Activated CD4-positive, alpha-beta T cell treated with anti-CD3 and anti-CD28 coated beads for 24 hours (primary cell): ENCODE results near the gene ASF1B.
"Not testable (repeated sequence)": the region's sequence is repeated elsewhere in the genome, so short reads cannot be mapped to it uniquely, and the experiment has no call there.

ENCODE experiments used
- DNase-seq, 2 donors: peaks; one replicate each; pipeline ENCODE4 v3.0.0-alpha.2; 2020; ENCODE audit warnings: low read depth in 2 of 2

The ASF1B gene

DNA sequence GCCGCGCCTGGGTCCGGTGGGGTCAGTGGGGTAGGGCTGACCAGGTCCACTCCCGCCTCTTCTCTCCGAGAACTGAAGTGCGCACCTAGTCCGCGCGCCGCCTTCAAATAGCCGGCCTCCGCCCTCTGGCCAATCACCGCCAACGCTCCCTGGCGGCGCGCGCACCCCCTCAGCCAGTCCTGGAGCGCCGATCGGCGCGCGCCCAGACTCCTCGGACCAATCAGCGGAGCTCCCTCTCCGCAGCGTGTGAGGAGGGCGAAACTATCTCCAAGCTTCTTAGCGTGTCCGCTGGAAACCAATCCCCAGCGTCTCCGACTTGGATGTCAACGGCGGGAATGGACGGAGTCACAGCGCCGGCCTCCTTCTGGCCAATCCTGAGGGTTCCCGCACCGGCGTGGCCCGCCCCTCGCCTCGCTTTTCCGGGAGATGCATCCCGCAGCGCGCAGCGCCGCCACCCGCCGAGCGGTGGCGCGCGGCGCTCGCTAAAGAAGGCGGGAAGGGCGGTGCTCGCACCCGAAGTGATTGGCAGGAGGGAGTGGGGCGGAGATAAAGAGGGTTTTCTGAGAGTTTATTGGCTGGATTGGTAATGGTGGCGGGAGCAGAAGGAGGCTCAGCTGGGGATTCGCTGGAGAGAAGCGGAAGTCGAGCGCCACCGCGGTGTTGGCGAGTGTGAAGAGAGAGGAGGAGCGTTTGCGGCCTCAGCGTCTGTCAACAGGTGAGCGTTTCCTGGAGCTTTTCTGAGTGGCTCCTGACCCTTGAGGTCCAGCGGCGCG lies at the start of gene ASF1B:
Gene ASF1B (minus strand): TSS at position 81 of the 773 bp plus-strand sequence. CDS start 133 bp downstream, outside the sequence.
- peak; percentile 93 to 94 for DNase-seq

DNA sequence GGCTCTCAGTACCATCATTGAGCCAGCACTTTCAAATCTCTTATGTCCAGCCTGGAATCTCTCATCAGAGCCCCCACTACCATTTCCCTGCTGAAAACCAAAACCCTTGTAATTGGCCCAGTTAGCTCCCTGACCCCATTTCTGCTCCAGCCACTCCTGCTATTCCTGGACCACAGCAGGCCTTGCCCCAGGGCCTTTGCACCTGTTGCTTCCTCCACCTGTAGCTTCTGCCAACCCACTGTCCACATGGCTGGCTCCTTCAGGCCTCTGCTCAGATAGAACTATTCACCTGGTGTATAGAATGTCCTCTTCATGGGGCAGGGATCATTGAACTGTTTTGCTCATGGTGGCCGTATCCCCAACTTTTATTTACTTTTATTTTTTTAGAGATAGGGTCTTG lies 49.3 kb upstream of the ASF1B start:
- DNase-seq = not testable (repeated sequence)

DNA sequence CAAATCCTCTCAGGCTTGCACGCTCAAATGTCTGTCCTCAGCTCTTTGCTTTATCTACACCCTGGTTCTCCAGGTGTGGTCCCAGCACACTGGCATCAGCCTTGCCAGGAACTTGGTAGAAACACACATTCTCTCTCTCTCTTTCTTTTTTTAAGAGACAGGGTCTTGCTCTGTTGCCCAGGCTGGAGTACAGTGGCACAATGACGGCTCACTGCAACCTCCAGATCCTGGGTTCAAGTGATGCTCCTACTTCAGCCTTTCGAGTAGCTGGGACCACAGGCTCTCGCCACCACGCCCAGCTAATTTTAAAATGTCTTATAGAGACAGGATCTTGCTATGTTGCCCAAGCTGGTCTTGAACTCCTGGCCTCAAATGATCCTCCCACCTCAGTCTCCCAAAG lies 48.8 kb upstream of the ASF1B start:
- DNase-seq = no peak

DNA sequence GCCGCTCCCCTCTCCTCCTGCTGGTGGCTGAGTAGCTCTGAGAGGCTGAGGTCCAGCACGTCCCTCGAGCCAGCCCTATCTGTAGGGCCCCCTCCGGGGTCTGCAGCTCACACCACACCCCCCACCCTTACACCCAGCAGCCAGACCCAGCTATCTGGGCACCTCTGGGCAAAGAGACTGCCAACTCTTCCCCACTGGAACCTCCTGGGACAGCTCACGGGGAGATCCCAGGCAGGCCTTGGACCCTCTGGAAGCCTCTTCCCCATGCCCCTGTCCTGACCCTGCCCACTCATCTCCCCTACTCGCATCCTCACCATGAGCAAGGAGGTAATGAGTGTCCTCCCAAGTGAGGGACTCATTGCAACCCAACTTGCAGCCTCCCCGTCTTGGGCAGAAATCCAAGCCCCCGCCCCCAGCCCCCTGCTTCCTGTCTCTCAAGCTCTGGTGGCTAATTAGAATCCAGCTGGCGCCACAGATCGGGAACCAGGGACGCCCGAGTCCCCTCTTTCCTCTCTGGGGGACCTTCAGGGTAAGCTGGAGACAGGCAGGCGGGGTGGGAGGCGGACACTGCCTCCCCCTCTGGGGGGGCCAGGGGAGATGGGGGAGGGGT lies 47.5 kb upstream of the ASF1B start:
- no peak for DNase-seq

DNA sequence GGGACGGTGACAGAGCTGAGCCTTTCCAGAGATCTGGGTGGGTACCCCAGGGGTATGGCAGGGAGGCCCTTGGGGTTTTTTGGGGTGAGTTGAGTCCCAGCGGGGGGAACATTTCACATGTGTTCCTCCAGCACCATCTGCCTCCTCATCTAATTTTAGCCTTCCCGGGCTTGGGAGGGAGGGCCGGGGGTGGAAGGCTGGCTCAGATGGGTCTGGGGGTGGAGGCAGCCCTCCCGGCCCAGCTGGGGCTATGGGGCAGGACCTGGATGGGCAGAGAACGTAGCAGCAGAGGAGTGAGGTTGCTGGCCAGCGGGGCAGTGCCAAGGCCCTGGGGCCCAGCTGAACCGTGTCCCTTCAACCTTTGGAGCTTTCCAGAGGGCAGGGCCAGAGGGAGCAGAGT lies 46.1 kb upstream of the ASF1B start:
- DNase-seq = no peak

DNA sequence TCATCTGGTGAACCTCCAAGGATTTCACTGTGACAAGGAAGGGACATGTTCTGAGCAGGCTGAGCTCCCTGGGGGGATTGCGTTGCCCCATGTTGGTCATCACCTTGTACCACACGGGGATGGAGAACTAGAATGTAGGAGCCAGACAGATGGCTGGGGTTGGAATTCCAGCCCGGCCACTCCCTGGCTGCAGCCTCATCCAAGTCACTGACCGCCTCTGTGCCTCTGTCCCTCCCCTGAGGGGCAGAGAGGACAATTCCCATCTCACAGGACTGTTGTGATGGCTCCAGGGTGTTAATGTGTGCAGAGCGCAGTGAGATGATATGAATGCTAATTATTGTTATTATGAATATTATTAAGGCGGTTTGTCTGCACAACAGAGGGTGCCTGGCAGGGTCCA lies 45.5 kb upstream of the ASF1B start:
- no peak for DNase-seq

DNA sequence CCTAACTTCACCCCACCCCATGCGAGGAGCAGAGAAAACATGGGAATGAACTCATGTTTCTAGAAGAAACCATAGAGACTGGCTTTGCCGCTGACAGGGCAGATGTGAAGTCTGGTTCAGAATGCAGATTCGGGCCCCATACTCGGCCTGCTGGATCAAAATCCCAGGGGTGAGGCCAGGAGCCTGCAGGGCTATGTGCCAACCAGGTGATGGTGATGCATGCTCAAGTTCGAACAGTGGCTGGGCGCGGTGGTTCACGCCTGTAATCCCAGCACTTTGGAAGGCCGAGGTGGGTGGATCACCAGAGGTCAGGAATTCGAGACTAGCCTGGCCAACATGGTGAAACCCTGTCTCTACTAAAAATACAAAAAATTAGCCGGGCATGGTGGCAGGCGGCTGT lies 44.8 kb upstream of the ASF1B start:
- DNase-seq = not testable (repeated sequence)

DNA sequence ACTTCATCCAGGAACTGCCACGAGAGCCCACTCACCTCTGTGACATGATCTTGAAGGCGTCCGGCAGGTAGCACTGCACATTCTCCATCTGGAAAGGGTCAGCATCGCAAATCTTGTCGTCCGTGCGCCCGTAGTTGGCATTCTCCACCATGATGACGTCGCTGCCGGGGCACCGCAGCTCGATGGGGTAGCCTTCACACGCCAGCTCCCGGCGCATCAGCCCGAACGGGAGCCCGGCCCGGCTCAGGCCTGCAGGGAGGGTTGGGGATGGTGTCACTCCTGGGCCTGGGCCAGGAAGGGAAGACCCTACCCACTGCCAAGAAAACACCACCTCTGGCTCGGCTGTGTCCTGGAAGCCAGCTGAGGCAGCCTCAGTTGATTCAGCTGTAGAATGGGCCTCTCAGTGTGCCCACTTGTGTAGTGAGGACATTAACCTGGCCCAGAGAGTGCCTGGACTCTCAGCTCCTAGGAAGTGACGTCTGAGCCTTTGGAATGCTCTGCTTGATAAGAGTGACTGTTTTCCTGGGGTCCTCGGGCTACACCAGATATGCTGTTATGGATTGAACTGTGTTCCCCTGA lies 41.2 kb upstream of the ASF1B start:
- DNase-seq = no peak

DNA sequence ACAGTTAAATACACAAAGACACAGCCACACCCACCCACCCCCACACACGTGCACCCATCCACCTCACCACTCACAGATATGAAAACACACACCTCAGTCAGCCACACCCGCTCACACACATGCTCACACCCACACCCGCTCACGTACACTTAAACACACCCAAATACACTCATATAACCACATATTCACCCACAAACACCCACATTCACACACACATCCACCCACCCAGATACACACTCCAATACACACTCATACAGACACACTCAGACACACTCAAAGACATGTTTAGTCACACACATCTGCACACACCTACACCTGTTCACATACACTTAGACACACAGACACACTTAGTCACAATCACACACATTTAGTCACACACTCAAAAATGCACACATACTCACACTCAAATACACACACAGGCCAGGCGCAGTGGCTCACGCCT lies 39.0 kb upstream of the ASF1B start:
- no peak for DNase-seq

DNA sequence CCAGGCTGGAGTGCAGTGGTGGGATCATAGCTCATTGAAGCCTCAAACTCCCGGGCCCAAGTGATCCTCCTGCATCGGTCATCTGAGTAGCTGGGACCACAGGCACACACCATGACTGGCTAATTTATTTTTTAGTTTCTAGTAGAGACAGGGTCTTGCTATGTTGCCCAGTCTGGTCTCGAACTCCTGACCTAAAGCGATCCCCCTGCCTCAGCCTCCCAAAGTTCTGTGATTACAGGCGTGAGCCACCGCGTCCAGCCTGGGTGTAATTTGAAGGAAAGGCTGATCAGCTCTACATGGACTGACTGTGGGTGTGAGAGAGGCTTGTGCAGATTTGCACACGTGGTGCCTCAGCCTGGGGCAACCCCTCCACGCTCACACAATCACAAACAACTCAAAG lies 38.5 kb upstream of the ASF1B start:
- no peak for DNase-seq

DNA sequence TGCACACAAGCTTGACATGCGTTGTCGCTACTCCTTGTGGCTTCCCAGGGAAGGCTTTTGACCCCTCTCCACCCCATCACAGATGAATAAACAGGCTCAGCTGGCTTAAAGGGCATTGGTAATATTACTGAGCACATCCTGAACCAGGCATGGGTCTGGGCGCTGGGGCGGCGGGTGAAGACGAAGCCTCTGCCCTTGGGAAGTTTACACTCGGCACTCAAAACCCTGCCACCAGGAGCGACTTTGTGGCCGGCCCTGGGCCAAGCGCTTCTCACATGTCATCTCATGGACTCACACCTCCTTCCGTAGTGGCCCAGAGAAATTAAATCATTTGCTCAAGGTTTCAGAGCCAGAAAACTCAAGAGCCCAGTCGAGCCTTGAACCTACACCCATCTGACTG lies 32.6 kb upstream of the ASF1B start:
- DNase-seq = no peak

DNA sequence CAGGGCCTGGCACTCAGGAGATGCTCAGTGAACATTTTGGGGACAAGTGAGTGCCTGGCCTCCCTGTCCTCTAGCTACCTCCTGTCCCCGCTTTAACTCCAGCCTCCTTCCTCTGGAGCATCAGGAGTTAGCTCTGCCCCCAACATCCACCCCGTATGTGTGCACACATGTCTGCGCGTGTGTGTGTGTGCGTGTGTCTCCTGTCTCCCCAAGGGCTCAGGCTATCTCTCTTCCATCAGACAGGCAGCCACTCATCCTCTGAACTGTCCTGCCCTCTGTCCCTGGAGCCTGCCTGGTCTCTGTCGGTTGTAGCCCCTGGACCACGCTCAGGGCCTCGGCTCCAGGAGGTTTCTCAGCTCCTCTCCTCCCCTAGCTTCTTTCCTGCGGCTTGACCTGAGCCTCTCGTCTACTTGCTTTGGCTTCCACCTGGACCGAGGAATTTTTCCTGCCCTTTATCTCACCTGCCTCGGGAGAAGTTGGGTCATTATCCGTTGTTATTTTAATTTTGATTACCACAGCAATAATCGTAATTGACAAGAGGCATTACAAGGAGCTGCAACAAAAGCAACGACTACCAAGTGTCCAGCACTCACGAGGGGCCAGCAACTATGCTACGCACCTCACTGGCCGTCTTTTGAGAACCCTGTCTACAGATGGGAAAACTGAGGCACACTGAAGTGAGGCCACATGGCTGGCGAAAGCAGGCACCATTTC lies 32.0 kb upstream of the ASF1B start:
- DNase-seq = no peak

DNA sequence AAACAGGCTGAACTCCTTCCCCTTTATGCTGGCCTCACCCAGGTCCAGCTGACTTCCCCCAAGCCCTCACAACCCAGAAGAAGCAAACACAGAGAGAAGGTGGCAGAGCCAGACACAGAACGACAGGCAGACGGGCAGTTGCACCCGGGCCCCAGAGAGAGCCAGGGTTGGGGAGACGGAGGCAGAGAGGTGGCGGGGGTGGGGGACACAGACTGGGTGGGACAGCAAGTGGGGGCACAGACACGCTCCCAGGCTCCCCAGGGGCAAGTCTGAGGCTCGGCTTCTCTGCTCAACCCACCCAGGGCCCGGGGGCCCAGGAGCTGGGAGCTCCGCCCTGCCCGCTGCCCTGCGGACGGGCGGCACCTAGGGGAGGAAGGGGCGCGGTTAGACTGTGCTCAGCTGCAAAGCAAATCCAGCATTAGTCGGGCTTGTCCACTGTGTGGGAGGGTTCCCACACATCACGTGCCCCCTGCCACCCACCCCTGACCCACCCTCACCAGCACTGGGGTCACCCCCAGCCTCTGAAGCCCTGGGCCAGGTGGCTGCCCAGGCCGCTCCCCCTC lies 31.3 kb upstream of the ASF1B start:
- no peak for DNase-seq

DNA sequence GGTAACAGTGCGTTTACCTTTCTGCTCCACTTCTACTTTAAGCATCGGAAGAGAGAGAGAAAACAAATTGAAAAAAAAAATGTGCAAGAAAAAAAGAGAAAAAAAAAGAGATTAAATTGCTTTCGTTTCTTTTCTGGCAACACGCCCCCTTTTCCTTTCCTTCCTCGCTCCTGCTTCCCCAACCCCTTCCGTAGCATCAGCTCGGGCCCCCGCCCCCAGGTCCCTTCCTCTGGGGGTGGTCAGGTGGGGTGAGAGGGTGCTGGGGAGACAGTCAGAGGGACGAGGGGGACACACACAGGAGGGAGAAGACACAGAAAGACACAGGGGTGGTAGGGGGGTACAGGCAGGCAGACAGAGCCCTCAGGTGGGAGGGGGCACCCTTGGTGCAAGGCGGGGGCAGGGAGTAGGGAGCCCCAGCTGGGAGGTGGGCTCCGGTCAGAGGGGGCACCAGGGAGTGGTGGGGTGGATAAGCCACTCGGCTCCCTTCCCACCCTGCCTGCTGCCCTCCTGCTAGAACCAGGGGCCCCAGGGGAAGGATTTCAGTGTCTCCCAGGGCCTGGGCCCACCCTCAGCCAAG lies 30.7 kb upstream of the ASF1B start:
- no peak for DNase-seq

DNA sequence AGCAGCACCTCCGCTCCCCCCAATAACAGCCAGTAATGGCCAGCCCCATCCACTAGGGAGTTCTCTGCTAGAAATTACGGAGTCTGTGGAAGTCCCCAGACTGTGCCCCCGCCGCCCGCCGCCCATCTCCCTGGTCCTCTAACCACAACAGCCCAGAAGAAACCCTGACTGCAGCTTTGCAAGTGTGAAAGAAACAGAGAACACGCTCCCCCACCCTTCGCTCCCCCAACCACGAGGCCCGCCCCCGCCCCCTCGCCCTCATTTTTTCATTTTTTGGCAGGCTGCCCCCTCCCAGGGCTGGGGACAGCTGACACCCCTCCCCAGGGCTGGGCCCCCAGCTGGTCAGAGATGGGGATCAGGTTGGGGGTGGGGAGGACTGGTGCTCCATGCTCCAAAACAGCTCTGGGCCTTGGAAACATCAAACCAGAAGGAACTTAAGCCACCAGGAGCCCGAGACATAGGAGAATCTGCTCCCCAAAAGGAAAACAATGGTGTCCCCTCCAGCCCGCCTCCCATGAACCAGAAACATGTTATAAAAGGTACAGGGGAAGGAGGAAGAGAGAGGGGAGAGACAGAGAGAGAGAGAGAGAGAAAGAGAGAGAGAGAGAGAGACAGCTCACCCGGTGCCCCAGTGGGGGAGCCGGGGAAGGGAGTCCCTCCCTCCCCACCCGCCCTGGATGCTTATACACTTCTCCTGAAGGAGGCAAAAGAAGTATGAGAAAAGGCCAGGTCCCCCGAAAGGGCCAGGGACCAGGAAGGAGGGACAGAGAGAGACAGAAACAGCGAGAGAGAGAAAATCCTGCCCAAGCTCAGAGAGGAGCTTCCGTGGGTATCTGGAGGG lies 29.8 kb upstream of the ASF1B start:
- no peak for DNase-seq

DNA sequence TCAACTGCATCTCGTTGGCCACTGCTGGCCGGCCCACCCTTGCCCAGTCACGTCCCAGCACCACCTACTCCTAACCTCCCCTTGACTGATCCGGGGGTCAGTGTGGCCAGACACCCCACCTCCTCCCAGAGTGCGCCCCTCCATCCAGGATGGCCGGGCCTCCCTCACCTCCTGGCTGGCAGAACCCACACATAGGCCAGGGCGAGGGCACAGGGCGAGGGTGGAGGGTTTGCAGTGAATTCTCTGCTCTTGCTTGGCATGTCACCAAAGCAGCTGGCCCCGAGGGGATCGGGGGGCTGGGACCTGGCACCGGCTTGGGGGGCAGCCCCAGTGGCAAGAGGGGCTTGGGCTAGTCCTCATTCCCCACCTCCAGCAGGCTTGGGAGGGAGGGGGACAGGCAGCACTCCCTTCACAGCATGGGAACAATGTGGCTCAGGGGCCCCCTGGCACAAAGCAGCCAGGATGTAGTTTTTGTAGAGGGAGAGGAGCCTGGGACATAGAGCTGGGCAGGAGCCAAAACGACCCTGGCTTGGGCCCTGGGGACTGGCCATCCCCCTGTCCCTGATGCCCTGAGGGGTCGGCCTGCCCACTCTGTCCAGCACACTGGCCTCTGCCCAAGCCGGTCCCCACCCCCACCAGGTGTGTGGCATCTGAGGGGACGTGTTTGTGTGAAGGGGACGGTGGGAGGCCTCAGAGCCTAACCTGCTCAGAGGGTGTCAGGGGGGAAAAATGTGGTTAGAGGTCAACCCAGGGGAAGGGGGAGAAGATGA lies 28.5 kb upstream of the ASF1B start:
- no peak for DNase-seq

DNA sequence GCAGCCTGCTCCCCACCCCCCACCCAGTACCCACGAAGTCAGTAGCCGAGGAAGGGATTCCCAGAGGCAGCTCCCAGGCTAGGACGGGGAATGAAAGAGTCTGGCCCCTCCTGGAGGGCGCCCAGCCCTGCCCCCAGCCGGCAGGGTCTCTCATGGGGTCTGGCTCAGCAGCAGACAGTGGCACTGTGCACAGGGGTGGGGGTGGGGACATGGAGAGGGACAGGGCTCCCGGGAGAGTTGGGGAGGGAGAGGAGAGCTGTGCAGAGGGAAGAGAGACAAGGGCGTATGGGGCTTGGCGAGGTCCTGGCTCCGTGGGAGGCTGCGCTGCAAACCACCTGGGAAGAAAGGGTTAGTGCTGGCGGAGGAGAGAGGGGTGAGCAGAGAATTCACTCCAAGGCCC lies 27.7 kb upstream of the ASF1B start:
- DNase-seq = no peak

DNA sequence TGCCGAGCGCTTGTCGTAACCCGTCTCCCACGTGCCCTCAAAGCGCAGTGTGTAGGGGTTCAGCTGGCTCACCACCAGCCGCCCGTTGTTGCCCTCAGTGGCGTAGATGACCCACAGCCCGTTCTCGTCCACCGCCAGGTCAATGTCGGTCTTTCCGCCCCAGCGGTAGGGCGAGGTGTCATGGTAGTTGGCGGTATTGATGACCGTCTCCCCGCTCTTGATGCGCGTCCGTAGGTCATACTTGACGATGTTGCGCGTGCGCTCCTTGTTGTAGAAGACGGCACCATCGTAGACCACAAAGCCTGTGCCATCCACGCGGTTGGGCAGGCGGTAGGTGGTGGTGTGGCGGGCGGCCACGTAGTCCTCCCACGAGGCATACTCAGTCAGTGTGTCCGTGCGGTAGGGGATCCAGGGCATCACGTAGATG lies 26.5 kb upstream of the ASF1B start:
- no peak for DNase-seq

DNA sequence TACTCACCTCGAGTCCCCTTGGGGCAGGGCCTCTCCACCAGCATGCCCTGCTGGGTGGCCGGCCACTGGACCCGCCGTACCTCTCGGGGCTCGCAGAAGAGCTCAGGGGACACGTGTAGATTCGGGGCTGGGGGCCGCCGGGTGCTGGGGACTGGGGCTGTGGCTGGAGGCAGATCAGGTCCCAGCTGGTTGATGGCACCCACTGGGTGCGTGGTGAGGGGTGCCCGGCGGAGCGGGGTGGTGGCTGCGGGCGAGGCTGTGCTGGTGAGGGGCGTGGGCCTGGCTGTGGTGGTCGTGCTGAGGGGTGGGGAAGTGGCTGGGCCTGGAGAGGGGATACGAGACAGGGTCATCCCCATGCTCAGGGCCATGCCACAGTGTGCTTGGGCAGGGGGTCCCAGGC lies 24.9 kb upstream of the ASF1B start:
- DNase-seq = no peak
